CD4-positive, alpha-beta memory T cell (primary cell): ENCODE measurements around the gene POU2F3. TPM values are rescaled to one million over a fixed set of nuclear protein-coding genes. Genes with fewer than 3 reads are reported as not detected.
A peak's percentile ranks its signal among the peaks of the same experiment; 100 is the strongest.

Source experiments
- CTCF ChIA-PET: fragments of 350-600 bp; sonication (Branson Sonifier 250); formaldehyde crosslinking; loops from one replicate; lab custom pipeline; 2021; ENCODE audit warnings: inconsistent platforms; ENCODE audit not compliant: partially characterized antibody; lab: Charles Lee
- POLR2A ChIA-PET: fragments of 350-600 bp; sonication (Branson Sonifier 250); formaldehyde crosslinking; loops from one replicate; lab custom pipeline; 2021; ENCODE audit not compliant: partially characterized antibody; lab: Charles Lee
- DNase-seq, 5 donors: peaks; one replicate each; pipeline versions ENCODE4 v3.0.0 to v3.0.0-alpha.2; 2020 to 2022; ENCODE audit warnings: mixed read lengths in 1 of 5
- H3K27ac ChIP-seq: one replicate; pipeline ENCODE4 v1.7.0; 2013; ENCODE audit warnings: low read depth, low read length
- H3K27me3 ChIP-seq: 2 replicates; pipeline ENCODE4 v1.7.0; 2013; ENCODE audit warnings: mild to moderate bottlenecking, low read length, moderate library complexity; ENCODE audit not compliant: insufficient read depth
- H3K36me3 ChIP-seq: 2 replicates; pipeline ENCODE4 v1.7.0; 2013; ENCODE audit warnings: mild to moderate bottlenecking, low read length, moderate library complexity; ENCODE audit not compliant: insufficient read depth
- H3K4me1 ChIP-seq: 2 replicates; pipeline ENCODE4 v1.7.0; 2013; ENCODE audit warnings: mild to moderate bottlenecking, low read length, moderate library complexity; ENCODE audit not compliant: insufficient read depth
- H3K4me3 ChIP-seq, 2 donors: one replicate each; pipeline ENCODE4 v1.7.0; 2013; ENCODE audit warnings: low read length in 2 of 2, mild to moderate bottlenecking in 1 of 2
- H3K9me3 ChIP-seq, 2 donors: one replicate each; pipeline ENCODE4 v1.7.0; 2013; ENCODE audit warnings: low read length in 2 of 2, control low read depth in 1 of 2; ENCODE audit not compliant: control insufficient read depth in 1 of 2
- H3K27ac Mint-ChIP-seq, 7 donors: one replicate each; pipeline ENCODE4 v1.8.0; 2020 to 2021; ENCODE audit warnings: mixed read lengths in 7 of 7, mild to moderate bottlenecking in 6 of 7, inconsistent platforms in 3 of 7, moderate library complexity in 3 of 7
- H3K27me3 Mint-ChIP-seq, 2 donors: one replicate each; pipeline ENCODE4 v1.8.0; 2020 to 2021; ENCODE audit warnings: mixed read lengths in 2 of 2
- H3K36me3 Mint-ChIP-seq, 2 donors: one replicate each; pipeline ENCODE4 v1.8.0; 2020 to 2021; ENCODE audit warnings: mixed read lengths in 2 of 2, inconsistent platforms in 1 of 2, mild to moderate bottlenecking in 1 of 2
- H3K4me1 Mint-ChIP-seq, 4 donors: one replicate each; pipeline ENCODE4 v1.8.0; 2020 to 2021; ENCODE audit warnings: mixed read lengths in 4 of 4, mild to moderate bottlenecking in 1 of 4
- H3K4me3 Mint-ChIP-seq, 8 donors: one replicate each; pipeline ENCODE4 v1.8.0; 2020 to 2021; ENCODE audit warnings: mixed read lengths in 8 of 8, mild to moderate bottlenecking in 7 of 8, moderate library complexity in 6 of 8, inconsistent platforms in 3 of 8
- H3K9me3 Mint-ChIP-seq, 8 donors: one replicate each; pipeline ENCODE4 v1.8.0; 2020 to 2021; ENCODE audit warnings: mixed read lengths in 8 of 8, mild to moderate bottlenecking in 5 of 8, inconsistent platforms in 3 of 8, moderate library complexity in 1 of 8
- intact Hi-C: fragments of 100-400 bp; cut with micrococcal nuclease; formaldehyde crosslinking; loops from one replicate; pipeline ENCODE4 v1.15.1; 2023
- polyA plus RNA-seq, 2 donors: library from polyadenylated mRNA; unstranded; fragments of 300-500 nt; fragmentation: Illumina TruSeq; gene quantifications; one replicate each; pipeline ENCODE4 v1.2.3, GENCODE V29; 2021
- total RNA-seq, 2 experiments: library from RNA; stranded (reverse); gene quantifications; one replicate each; pipeline ENCODE4 v1.2.3, GENCODE V29; 2021

The POU2F3 gene
- total and polyA plus RNA-seq, 4 experiments from 2014 or later = not detected

DNA sequence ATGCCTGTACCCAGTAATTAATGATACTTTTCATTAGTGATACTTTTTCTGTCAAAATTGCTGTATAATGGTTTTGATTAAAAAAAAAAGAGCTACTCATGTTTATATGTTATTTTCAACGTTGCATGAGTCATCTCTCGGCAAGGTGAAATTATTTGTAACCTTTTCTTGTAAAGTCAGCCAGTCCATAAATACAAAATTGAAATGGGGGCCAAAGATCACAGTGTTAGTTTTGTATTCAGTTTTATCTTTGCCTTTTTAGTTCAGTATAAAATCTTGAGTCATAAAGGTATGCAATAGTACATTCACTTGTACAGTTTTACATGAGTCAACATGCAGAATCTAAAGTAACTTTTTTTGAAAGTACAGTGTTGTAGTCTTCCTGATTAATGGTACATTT, 100.6 kb downstream of the POU2F3 start:
- Histone ChIP-seq H3K9me3 (no peaks in the 10 kb centered on the region), H3K36me3 (no peaks in the 10 kb centered on the region), H3K4me3 (no peak overlapping the region), H3K4me1 (peaks cover 50% of the 10 kb centered on the region), H3K27me3 (peaks cover 22% of the 10 kb centered on the region), H3K27ac (no peak overlapping the region)
- intact Hi-C loops = no loop called here
- peaks cover 40 to 45% of the 10 kb centered on the region in 2 donors for H3K27me3 Mint-ChIP-seq
- peaks cover 2 to 5% of the 10 kb centered on the region in 2 donors for H3K36me3 Mint-ChIP-seq
- DNase-seq = no peak
- no peak overlapping the region for H3K27ac Mint-ChIP-seq
- peaks cover 0 to 8% (median 5%) of the 10 kb centered on the region in 8 donors for H3K9me3 Mint-ChIP-seq
- POLR2A ChIA-PET = no interaction called here
- peaks cover 28 to 51% (median 41%) of the 10 kb centered on the region in 4 donors for H3K4me1 Mint-ChIP-seq
- CTCF ChIA-PET = no interaction called here
- H3K4me3 Mint-ChIP-seq = no peak overlapping the region

DNA sequence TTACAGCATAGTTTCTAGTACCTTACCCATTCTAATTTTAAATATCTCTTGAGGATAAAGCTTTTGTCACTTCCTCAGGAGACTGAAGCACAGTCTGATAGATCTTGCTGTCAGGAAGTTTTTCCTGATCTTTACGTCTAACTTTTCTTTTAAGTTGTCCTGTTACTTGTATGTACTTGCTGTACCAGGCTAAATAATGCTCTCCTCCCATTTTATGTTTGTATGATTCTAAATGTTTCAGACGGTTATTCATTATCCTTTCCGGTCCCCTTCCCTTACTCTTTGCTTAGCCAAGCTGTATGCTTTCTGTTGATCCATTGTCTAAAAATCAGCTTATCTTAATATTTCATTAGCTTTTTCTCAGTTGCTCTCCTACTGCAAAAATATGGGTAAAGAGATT, 102.3 kb downstream of the POU2F3 start:
- peaks cover 54% of the 10 kb centered on the region for H3K4me1 ChIP-seq
- Mint-ChIP-seq H3K9me3 (peaks cover 0 to 8% (median 4%) of the 10 kb centered on the region in 8 donors), H3K36me3 (peaks cover 1 to 2% of the 10 kb centered on the region in 2 donors), H3K27ac (no peak overlapping the region), H3K27me3 (peaks cover 43 to 47% of the 10 kb centered on the region in 2 donors), H3K4me1 (peaks cover 33 to 56% (median 43%) of the 10 kb centered on the region in 4 donors), H3K4me3 (no peak overlapping the region)
- no peak overlapping the region for H3K4me3 ChIP-seq
- intact Hi-C loops = no loop called here
- no peak for DNase-seq
- CTCF ChIA-PET = no interaction called here
- H3K9me3 ChIP-seq = no peaks in the 10 kb centered on the region
- H3K27me3 ChIP-seq = peaks cover 21% of the 10 kb centered on the region
- POLR2A ChIA-PET = no interaction called here
- H3K27ac ChIP-seq = no peak overlapping the region
- no peaks in the 10 kb centered on the region for H3K36me3 ChIP-seq

DNA sequence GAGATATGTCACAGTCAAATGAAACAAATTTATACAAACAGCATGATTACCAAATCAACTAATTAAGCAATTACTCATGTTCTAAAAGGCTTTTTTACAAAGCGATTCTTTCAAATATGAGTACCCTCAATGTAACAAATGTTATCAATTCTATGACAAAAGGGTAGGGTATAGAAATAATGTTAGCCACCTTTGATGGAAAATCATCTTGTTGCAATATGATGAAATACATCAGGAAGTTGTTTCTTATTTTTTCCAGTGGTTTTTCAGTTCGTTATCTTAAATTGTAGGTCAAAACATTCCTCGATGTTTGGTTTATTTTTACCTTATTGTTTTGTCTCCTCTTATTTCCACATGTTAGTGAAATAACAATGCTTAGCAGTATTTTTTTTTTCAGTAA, 102.7 kb downstream of the POU2F3 start:
- peaks cover 22% of the 10 kb centered on the region for H3K27me3 ChIP-seq
- peaks cover 30 to 52% (median 41%) of the 10 kb centered on the region in 4 donors for H3K4me1 Mint-ChIP-seq
- no peaks in the 10 kb centered on the region for H3K36me3 ChIP-seq
- DNase-seq = no peak
- peaks cover 41 to 48% of the 10 kb centered on the region in 2 donors for H3K27me3 Mint-ChIP-seq
- H3K9me3 ChIP-seq = no peaks in the 10 kb centered on the region
- peaks cover 0 to 8% (median 4%) of the 10 kb centered on the region in 8 donors for H3K9me3 Mint-ChIP-seq
- POLR2A ChIA-PET = no interaction called here
- H3K27ac ChIP-seq = no peak overlapping the region
- CTCF ChIA-PET = no interaction called here
- peaks cover 1 to 2% of the 10 kb centered on the region in 2 donors for H3K36me3 Mint-ChIP-seq
- H3K4me1 ChIP-seq = peaks cover 51% of the 10 kb centered on the region
- intact Hi-C loops = no loop called here
- no peak overlapping the region for H3K4me3 Mint-ChIP-seq
- H3K4me3 ChIP-seq = no peak overlapping the region
- H3K27ac Mint-ChIP-seq = no peak overlapping the region

DNA sequence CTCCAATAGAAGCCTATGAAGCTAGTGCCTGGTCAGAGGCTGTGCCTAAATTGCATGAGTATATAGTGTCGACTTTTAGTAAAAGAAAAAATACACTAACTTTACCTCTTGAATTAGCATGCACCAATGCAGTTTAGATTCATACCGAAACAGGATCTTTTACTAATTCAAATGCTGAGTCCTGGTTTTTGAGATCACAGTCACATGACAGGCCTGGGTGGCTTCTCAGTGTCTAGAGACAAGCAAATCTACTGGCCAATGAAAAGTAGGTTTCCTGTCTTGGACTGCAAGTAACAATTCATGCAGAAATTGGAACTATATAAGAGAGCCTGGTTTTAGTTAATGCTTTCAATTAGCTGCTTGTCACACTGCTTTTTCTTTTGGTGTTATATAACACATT, 103.5 kb downstream of the POU2F3 start:
- intact Hi-C loops = no loop called here
- H3K27me3 ChIP-seq = peaks cover 23% of the 10 kb centered on the region
- H3K36me3 Mint-ChIP-seq = peaks cover 1 to 2% of the 10 kb centered on the region in 2 donors
- CTCF ChIA-PET = no interaction called here
- H3K4me3 Mint-ChIP-seq = peak overlapping the region in 3 of 8 donors; percentile 31 to 60 (median 37)
- H3K4me1 Mint-ChIP-seq = peaks cover 27 to 48% (median 36%) of the 10 kb centered on the region in 4 donors
- peaks cover 0 to 7% (median 3%) of the 10 kb centered on the region in 8 donors for H3K9me3 Mint-ChIP-seq
- no peaks in the 10 kb centered on the region for H3K36me3 ChIP-seq
- peaks cover 39 to 43% of the 10 kb centered on the region in 2 donors for H3K27me3 Mint-ChIP-seq
- H3K9me3 ChIP-seq = no peaks in the 10 kb centered on the region
- H3K4me3 ChIP-seq = no peak overlapping the region
- H3K4me1 ChIP-seq = peaks cover 47% of the 10 kb centered on the region
- peak overlapping the region in 2 of 7 donors; percentile 20 to 61 for H3K27ac Mint-ChIP-seq
- H3K27ac ChIP-seq = no peak overlapping the region
- POLR2A ChIA-PET = no interaction called here
- DNase-seq = no peak

DNA sequence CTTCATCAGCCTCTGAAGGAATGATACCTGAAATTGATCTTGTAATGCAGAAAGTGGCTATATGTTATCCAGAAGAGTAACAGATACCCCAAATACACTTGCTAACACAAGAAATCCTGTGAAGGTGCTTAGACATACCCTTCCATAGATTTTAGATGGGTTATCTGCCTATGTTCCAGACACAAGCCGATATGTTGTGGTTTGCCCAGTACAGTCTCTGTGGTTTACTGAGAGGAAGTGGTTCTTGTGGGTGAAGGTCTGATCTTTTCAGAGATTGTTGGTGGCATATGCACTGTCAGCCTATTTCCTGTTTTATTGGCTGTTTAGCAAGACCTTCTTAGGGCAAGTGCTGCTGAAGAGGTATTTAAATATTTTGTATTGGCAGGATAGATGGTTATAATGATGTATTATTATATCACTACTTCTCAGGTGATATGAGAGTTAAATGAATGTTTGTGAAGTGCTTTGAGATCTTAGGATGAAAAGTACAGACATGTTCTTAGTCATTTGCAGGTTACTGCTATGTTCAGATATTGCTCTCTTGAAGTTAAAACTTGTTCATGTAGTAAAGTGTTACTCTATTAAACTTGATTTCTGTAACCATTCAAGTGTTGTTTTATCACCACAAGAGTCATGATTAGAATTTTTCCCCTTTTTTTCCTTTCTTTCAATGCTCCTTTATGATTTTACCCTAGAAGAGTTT, 104.5 kb downstream of the POU2F3 start:
- peak overlapping the region in 4 of 7 donors; percentile 32 to 82 (median 58) for H3K27ac Mint-ChIP-seq
- peaks cover 41 to 44% of the 10 kb centered on the region in 2 donors for H3K27me3 Mint-ChIP-seq
- peak overlapping the region; percentile 5 to 85 (median 67) for H3K4me3 Mint-ChIP-seq
- peaks cover 1 to 2% of the 10 kb centered on the region in 2 donors for H3K36me3 Mint-ChIP-seq
- ChIA-PET POLR2A (interaction anchor here (0.7 to 1.2 kb wide), 2 partner anchors 9 to 10 kb away, joined by 3 read pairs; no protein-coding TSS in a partner anchor), CTCF (interaction anchor here (1.7 kb wide), 1 partner anchor 10 kb away, joined by 4 read pairs; no protein-coding TSS in a partner anchor)
- H3K27me3 ChIP-seq = peaks cover 23% of the 10 kb centered on the region
- H3K4me1 ChIP-seq = peaks cover 44% of the 10 kb centered on the region
- H3K4me3 ChIP-seq = no peak overlapping the region
- DNase-seq = peak; percentile 75 to 81 (median 79)
- no peak overlapping the region for H3K27ac ChIP-seq
- no peaks in the 10 kb centered on the region for H3K36me3 ChIP-seq
- peaks cover 24 to 44% (median 30%) of the 10 kb centered on the region in 4 donors for H3K4me1 Mint-ChIP-seq
- peaks cover 0 to 7% (median 3%) of the 10 kb centered on the region in 8 donors for H3K9me3 Mint-ChIP-seq
- intact Hi-C loops = no loop called here
- H3K9me3 ChIP-seq = no peaks in the 10 kb centered on the region

DNA sequence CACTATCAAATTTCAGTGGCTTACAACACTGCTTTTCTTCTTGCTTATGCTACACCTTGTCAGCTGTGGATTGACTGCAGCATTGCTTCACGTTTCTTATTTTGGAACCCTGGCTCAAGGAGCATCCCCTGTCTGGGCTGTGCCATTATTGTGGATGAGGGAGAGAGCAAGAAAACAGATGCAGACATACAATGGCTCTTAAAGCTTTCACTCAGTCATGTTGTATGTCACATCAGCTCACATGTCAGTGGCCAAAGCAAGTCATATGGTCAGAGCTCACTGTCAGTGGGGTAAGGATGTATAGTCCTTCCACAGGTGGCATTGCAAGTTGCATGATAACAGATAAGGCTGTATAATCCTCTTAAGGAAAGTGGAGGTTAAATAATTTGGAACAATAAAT, 106.3 kb downstream of the POU2F3 start:
- Histone ChIP-seq H3K9me3 (no peaks in the 10 kb centered on the region), H3K27ac (no peak overlapping the region), H3K4me1 (peaks cover 37% of the 10 kb centered on the region), H3K27me3 (peaks cover 23% of the 10 kb centered on the region), H3K36me3 (no peaks in the 10 kb centered on the region), H3K4me3 (no peak overlapping the region)
- intact Hi-C loops = no loop called here
- ChIA-PET CTCF (interaction anchor here (0.9 to 1.7 kb wide), 2 partner anchors 11 to 14 kb away, joined by 3 to 4 read pairs; no protein-coding TSS in a partner anchor), POLR2A (no interaction called here)
- peaks cover 0 to 7% (median 3%) of the 10 kb centered on the region in 8 donors for H3K9me3 Mint-ChIP-seq
- peaks cover 1 to 2% of the 10 kb centered on the region in 2 donors for H3K36me3 Mint-ChIP-seq
- H3K4me3 Mint-ChIP-seq = no peak overlapping the region
- peaks cover 19 to 34% (median 27%) of the 10 kb centered on the region in 4 donors for H3K4me1 Mint-ChIP-seq
- DNase-seq = no peak
- peaks cover 37% of the 10 kb centered on the region in 2 donors for H3K27me3 Mint-ChIP-seq
- no peak overlapping the region for H3K27ac Mint-ChIP-seq

DNA sequence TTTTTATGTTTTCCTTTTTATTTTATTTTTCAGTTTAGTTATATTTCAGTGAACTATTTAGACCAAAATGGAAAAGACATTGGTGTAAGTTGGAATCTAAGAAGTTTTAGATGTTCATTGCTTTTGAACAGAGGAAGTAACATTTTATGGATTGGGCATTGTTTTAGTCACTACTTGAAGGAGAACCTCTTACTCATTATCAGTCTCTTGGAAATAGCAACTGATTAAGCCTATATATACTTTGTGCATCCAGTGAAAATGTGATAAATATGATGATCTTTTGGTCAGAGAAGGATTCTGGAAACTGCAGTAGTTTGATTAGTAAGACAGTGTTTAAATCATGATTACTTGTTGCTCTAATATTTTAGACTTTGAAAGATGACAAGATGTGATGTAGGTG, 110.7 kb downstream of the POU2F3 start:
- Histone ChIP-seq H3K4me3 (no peak overlapping the region), H3K27me3 (peaks cover 7% of the 10 kb centered on the region), H3K4me1 (peaks cover 13% of the 10 kb centered on the region), H3K9me3 (no peaks in the 10 kb centered on the region), H3K36me3 (no peaks in the 10 kb centered on the region), H3K27ac (no peak overlapping the region)
- POLR2A ChIA-PET = no interaction called here
- CTCF ChIA-PET = interaction anchor here (1.5 to 1.6 kb wide), 2 partner anchors 11 to 15 kb away, joined by 4 to 6 read pairs; no protein-coding TSS in a partner anchor
- H3K4me1 Mint-ChIP-seq = peaks cover 5 to 16% (median 12%) of the 10 kb centered on the region in 4 donors
- no peak overlapping the region for H3K27ac Mint-ChIP-seq
- intact Hi-C loops = no loop called here
- peaks cover 25 to 34% of the 10 kb centered on the region in 2 donors for H3K27me3 Mint-ChIP-seq
- no peak for DNase-seq
- no peaks in the 10 kb centered on the region for H3K9me3 Mint-ChIP-seq
- H3K4me3 Mint-ChIP-seq = no peak overlapping the region
- peaks cover 0 to 9% of the 10 kb centered on the region in 2 donors for H3K36me3 Mint-ChIP-seq
